GM21526 (cell line): ENCODE measurements around the gene LMOD1.
"Not testable (repeated sequence)": the region's sequence is repeated elsewhere in the genome, so short reads cannot be mapped to it uniquely, and the experiment has no call there.

ENCODE experiments used
- ATAC-seq: cut with Tn5 transposase; IDR thresholded peaks from one replicate; pipeline ENCODE4 v1.9.1; 2021; ENCODE audit warnings: moderate library complexity; ENCODE audit not compliant: unreplicated experiment, low FRiP score

Gene LMOD1

GRCh38 chr1:201946224-201946908 lies at the start of gene LMOD1:
LMOD1 (minus strand) TSS chr1:201946548; CDS start chr1:201946340, 208 bp downstream.
- ATAC-seq: no peak

GRCh38 chr1:201990427-201990826 lies 44.1 kb upstream of the LMOD1 start:
- ATAC-seq: no peak

GRCh38 chr1:201989354-201990128 lies 43.2 kb upstream of the LMOD1 start:
- no peak for ATAC-seq

GRCh38 chr1:201988601-201989000 lies 42.3 kb upstream of the LMOD1 start:
- no peak for ATAC-seq

GRCh38 chr1:201985355-201985754 lies 39.0 kb upstream of the LMOD1 start:
- ATAC-seq: no peak

- no peak for ATAC-seq
These were observed 38.1 kb upstream of the LMOD1 start for GRCh38 chr1:201984446-201984845.

GRCh38 chr1:201983380-201983805 lies 37.0 kb upstream of the LMOD1 start:
- ATAC-seq: no peak

- peak; percentile 70 for ATAC-seq
These were observed 36.5 kb upstream of the LMOD1 start, which contains the start of gene RNPEP for GRCh38 chr1:201982623-201983379. RNPEP (plus strand) TSS chr1:201982648; CDS start chr1:201982667, 19 bp downstream.

- peak; percentile 5 for ATAC-seq
These were observed 35.8 kb upstream of the LMOD1 start for GRCh38 chr1:201982082-201982622.

GRCh38 chr1:201970334-201971159 lies 24.2 kb upstream of the LMOD1 start:
- no peak for ATAC-seq

GRCh38 chr1:201968202-201968925 lies 22.0 kb upstream of the LMOD1 start:
- no peak for ATAC-seq

- ATAC-seq: no peak
These were observed 19.8 kb upstream of the LMOD1 start for GRCh38 chr1:201966171-201966570.

GRCh38 chr1:201964261-201964660 lies 17.9 kb upstream of the LMOD1 start:
- ATAC-seq: no peak

GRCh38 chr1:201962382-201962781 lies 16.0 kb upstream of the LMOD1 start:
- not testable (repeated sequence) for ATAC-seq

- ATAC-seq: no peak
These were observed 12.0 kb upstream of the LMOD1 start for GRCh38 chr1:201958348-201958747.

- peak; percentile 35 for ATAC-seq
These were observed 9.4 kb upstream of the LMOD1 start for GRCh38 chr1:201955729-201956143.

- peak; percentile 97 for ATAC-seq
These were observed 8.8 kb upstream of the LMOD1 start, which contains the start of gene TIMM17A for GRCh38 chr1:201955009-201955728. TIMM17A (plus strand) TSS chr1:201955503; CDS start chr1:201955527, 24 bp downstream.

GRCh38 chr1:201954263-201955008 lies 8.1 kb upstream of the LMOD1 start:
- ATAC-seq: no peak
